H9 (cell line): ENCODE data around the gene LYPLA2. TPM values are rescaled to one million over a fixed set of nuclear protein-coding genes. Genes with fewer than 3 reads are reported as not detected.

Experiments
- DNase-seq: peaks from one replicate; pipeline ENCODE4 v3.0.0-alpha.2; 2017
- H2AFZ ChIP-seq: one replicate; pipeline ENCODE4 v1.6.1; 2013; ENCODE audit warnings: mild to moderate bottlenecking, low read length, control low read depth, moderate library complexity
- H2AK5ac ChIP-seq: 2 replicates; pipeline ENCODE4 v1.6.1; 2013; ENCODE audit warnings: low read length, control low read depth, mixed read lengths; ENCODE audit not compliant: insufficient read length
- H2BK120ac ChIP-seq: one replicate; pipeline ENCODE4 v1.6.1; 2013; ENCODE audit warnings: low read depth, mild to moderate bottlenecking, low read length, control low read depth, inconsistent platforms; ENCODE audit not compliant: poor library complexity, severe bottlenecking
- H2BK12ac ChIP-seq: 2 replicates; pipeline ENCODE4 v1.6.1; 2013; ENCODE audit warnings: low read length, control low read depth, mixed read lengths, low read depth; ENCODE audit not compliant: insufficient read length
- H2BK15ac ChIP-seq: 2 replicates; pipeline ENCODE4 v1.6.1; 2013; ENCODE audit warnings: low read depth, low read length, control low read depth
- H2BK20ac ChIP-seq: one replicate; pipeline ENCODE4 v1.6.1; 2013; ENCODE audit warnings: low read depth, mild to moderate bottlenecking, low read length, control low read depth, inconsistent platforms; ENCODE audit not compliant: poor library complexity, severe bottlenecking
- H2BK5ac ChIP-seq: 2 replicates; pipeline ENCODE4 v1.6.1; 2013; ENCODE audit warnings: low read length, control low read depth, mixed read lengths; ENCODE audit not compliant: insufficient read length
- H3K14ac ChIP-seq: 2 replicates; pipeline ENCODE4 v1.6.1; 2013; ENCODE audit warnings: low read length, control low read depth; ENCODE audit not compliant: insufficient read depth
- H3K18ac ChIP-seq: 2 replicates; pipeline ENCODE4 v1.6.1; 2013; ENCODE audit warnings: low read depth, mild to moderate bottlenecking, mixed read lengths, low read length, control low read depth; ENCODE audit not compliant: insufficient read length
- H3K23ac ChIP-seq: 2 replicates; pipeline ENCODE4 v1.6.1; 2013; ENCODE audit warnings: low read length, control low read depth, mixed read lengths, low read depth; ENCODE audit not compliant: insufficient read length
- H3K23me2 ChIP-seq: 2 replicates; pipeline ENCODE4 v1.6.1; 2013; ENCODE audit warnings: low read depth, mild to moderate bottlenecking, mixed read lengths, low read length, control low read depth; ENCODE audit not compliant: insufficient read length, poor library complexity, severe bottlenecking
- H3K27ac ChIP-seq: 2 replicates; pipeline ENCODE4 v1.5.1; 2013; ENCODE audit warnings: low read length, control low read depth, mixed read lengths, low read depth; ENCODE audit not compliant: insufficient read length
- H3K27me3 ChIP-seq: 2 replicates; pipeline ENCODE4 v1.6.1; 2013; ENCODE audit warnings: low read length, control low read depth, inconsistent platforms; ENCODE audit not compliant: insufficient read depth
- H3K4ac ChIP-seq: 2 replicates; pipeline ENCODE4 v1.6.1; 2013; ENCODE audit warnings: low read depth, mild to moderate bottlenecking, control low read depth, inconsistent platforms, low read length, moderate library complexity
- H3K4me1 ChIP-seq: 2 replicates; pipeline ENCODE4 v1.6.1; 2013; ENCODE audit warnings: low read length, control low read depth, inconsistent platforms; ENCODE audit not compliant: insufficient read depth
- H3K4me2 ChIP-seq: 2 replicates; pipeline ENCODE4 v1.6.1; 2013; ENCODE audit warnings: low read length, control low read depth, mixed read lengths; ENCODE audit not compliant: insufficient read length, insufficient read depth
- H3K56ac ChIP-seq: 2 replicates; pipeline ENCODE4 v1.6.1; 2013; ENCODE audit warnings: low read depth, mild to moderate bottlenecking, mixed read lengths, low read length, control low read depth; ENCODE audit not compliant: insufficient read length
- H3K79me1 ChIP-seq: 2 replicates; pipeline ENCODE4 v1.6.1; 2013; ENCODE audit warnings: low read depth, mild to moderate bottlenecking, moderate library complexity, low read length, control low read depth, inconsistent platforms; ENCODE audit not compliant: insufficient read depth, poor library complexity, severe bottlenecking
- H3K79me2 ChIP-seq: 2 replicates; pipeline ENCODE4 v1.6.1; 2013; ENCODE audit warnings: low read length, control low read depth, inconsistent platforms; ENCODE audit not compliant: insufficient read depth
- H3K9ac ChIP-seq: 2 replicates; pipeline ENCODE4 v1.6.1; 2013; ENCODE audit warnings: low read length, control low read depth, mixed read lengths; ENCODE audit not compliant: insufficient read length; ENCODE audit errors: extremely low read depth
- H3K9me3 ChIP-seq: one replicate; pipeline ENCODE4 v1.6.1; 2013; ENCODE audit warnings: low read depth, low read length, inconsistent platforms; ENCODE audit not compliant: control insufficient read depth
- H3T11ph ChIP-seq: one replicate; pipeline ENCODE4 v1.6.1; 2013; ENCODE audit warnings: mild to moderate bottlenecking, low read length, control low read depth, inconsistent platforms
- H4K20me1 ChIP-seq: one replicate; pipeline ENCODE4 v1.6.1; 2013; ENCODE audit not compliant: control insufficient read depth, insufficient read length, insufficient read depth
- H4K5ac ChIP-seq: 2 replicates; pipeline ENCODE4 v1.6.1; 2013; ENCODE audit warnings: low read depth, mild to moderate bottlenecking, mixed read lengths, low read length, control low read depth; ENCODE audit not compliant: insufficient read length
- H4K8ac ChIP-seq: replicated peaks from 2 replicates; pipeline ENCODE4 v1.6.1; 2013; ENCODE audit warnings: low read length, control low read depth, mixed read lengths, low read depth; ENCODE audit not compliant: insufficient read length
- H4K91ac ChIP-seq: 2 replicates; pipeline ENCODE4 v1.6.1; 2013; ENCODE audit warnings: low read depth, mild to moderate bottlenecking, moderate library complexity, mixed read lengths, low read length, control low read depth; ENCODE audit not compliant: insufficient read length
- H3K27ac Mint-ChIP-seq, 3 experiments: 2 replicates in 2 of 3; 3 replicates in 1 of 3; pipeline ENCODE4 v1.8.0; 2020 to 2021; ENCODE audit warnings: mixed read lengths in 3 of 3, mild to moderate bottlenecking in 1 of 3, moderate library complexity in 1 of 3
- H3K27me3 Mint-ChIP-seq: 2 replicates; pipeline ENCODE4 v1.8.0; 2021; ENCODE audit warnings: low read depth, mild to moderate bottlenecking, moderate library complexity, mixed read lengths
- H3K36me3 Mint-ChIP-seq, 3 experiments: 2 replicates in 2 of 3; 3 replicates in 1 of 3; pipeline ENCODE4 v1.8.0; 2020 to 2021; ENCODE audit warnings: low read depth in 3 of 3, mixed read lengths in 3 of 3; ENCODE audit not compliant: insufficient read depth in 1 of 3
- H3K4me1 Mint-ChIP-seq, 2 experiments: 2 replicates each; pipeline ENCODE4 v1.8.0; 2020; ENCODE audit warnings: mixed read lengths in 2 of 2
- H3K4me3 Mint-ChIP-seq, 2 experiments: 2 replicates in 1 of 2; 3 replicates in 1 of 2; pipeline ENCODE4 v1.8.0; 2020 to 2021; ENCODE audit warnings: mild to moderate bottlenecking in 2 of 2, mixed read lengths in 2 of 2, moderate library complexity in 1 of 2
- H3K9me3 Mint-ChIP-seq, 2 experiments: 2 replicates in 1 of 2; 3 replicates in 1 of 2; pipeline ENCODE4 v1.8.0; 2020; ENCODE audit warnings: mild to moderate bottlenecking in 2 of 2, mixed read lengths in 2 of 2, moderate library complexity in 1 of 2
- CTCF ChIP-seq: fragments of 200-600 bp; sonication (generic); conservative IDR thresholded peaks from 3 replicates; pipeline ENCODE4 v1.8.0; 2021; ENCODE audit warnings: antibody characterized with exemption, mild to moderate bottlenecking
- WGBS: extraction: QIAGEN DNeasy Blood & Tissue Kit; methylation state at CpG from one replicate; pipeline ENCODE4 v1.1.7; 2013; ENCODE audit warnings: missing lambda C conversion rate, low lambda C conversion rate, mixed read lengths; ENCODE audit not compliant: insufficient read length; ENCODE audit errors: extremely low coverage; 5-methylcytosine and 5-hydroxymethylcytosine counted together
- total RNA-seq: library from RNA; stranded (reverse); gene quantifications from 2 replicates; pipeline ENCODE4 v1.2.1, GENCODE V29; 2021

The LYPLA2 gene
- total RNA-seq, 1 experiment from 2014 or later: 118 TPM

- Histone ChIP-seq H2BK20ac (no peak overlapping the region), H3K23me2 (peaks cover 16% of the 10 kb centered on the region), H3K4ac (no peak overlapping the region), H3K79me1 (peaks cover 8% of the 10 kb centered on the region), H3K27me3 (no peaks in the 10 kb centered on the region), H2AFZ (no peak overlapping the region), H3T11ph (no peak overlapping the region), H2AK5ac (no peak overlapping the region), H3K4me2 (peak overlapping the region; percentile 96), H2BK12ac (no peak overlapping the region), H3K14ac (no peak overlapping the region; the same call in 1 of the 2 replicates), H4K5ac (no peak overlapping the region), H4K20me1 (no peaks in the 10 kb centered on the region), H3K9ac (no peak overlapping the region), H3K18ac (no peak overlapping the region), H3K56ac (no peak overlapping the region), H3K27ac (no peak overlapping the region), H2BK120ac (no peak overlapping the region), H2BK5ac (no peak overlapping the region), H3K23ac (no peak overlapping the region), H3K9me3 (no peaks in the 10 kb centered on the region), H4K8ac (no peak overlapping the region), H2BK15ac (no peak overlapping the region), H3K79me2 (peaks cover 6% of the 10 kb centered on the region; the same call in 1 of the 2 replicates), H4K91ac (no peak overlapping the region), H3K4me1 (no peaks in the 10 kb centered on the region)
- Mint-ChIP-seq H3K36me3 (peaks cover 13 to 49% (median 30%) of the 10 kb centered on the region in 3 experiments), H3K4me3 (peak overlapping the region; percentile 98 to 99), H3K4me1 (peaks cover 11 to 20% of the 10 kb centered on the region in 2 experiments), H3K27ac (peak overlapping the region in 1 of 3 experiments; percentile 94; a peak in 1 of 7 replicates), H3K9me3 (no peaks in the 10 kb centered on the region), H3K27me3 (no peaks in the 10 kb centered on the region)
- no CpG with 5 or more reads among the region's 19 CpGs for WGBS
- DNase-seq: no peak
- no peak for TF ChIP-seq CTCF
Observed at GRCh38 chr1:23792151-23792945, 1.4 kb downstream of the LYPLA2 start.
